Lower lobe of right lung (tissue), 2 donors: Measurements from ENCODE around the gene RNF123. TPM values are rescaled to one million over a fixed set of nuclear protein-coding genes. Genes with fewer than 3 reads are reported as not detected.
"Not testable (repeated sequence)": the region's sequence is repeated elsewhere in the genome, so short reads cannot be mapped to it uniquely, and the experiment has no call there.

Experiments used
- ATAC-seq, 2 donors: fragments of 200-7000 bp; cut with Tn5 transposase; one replicate each; pipeline ENCODE4 v1.9.1; 2020 to 2022; ENCODE audit warnings: mild to moderate bottlenecking in 2 of 2, moderate library complexity in 2 of 2
- DNase-seq: peaks from one replicate; pipeline ENCODE4 v3.0.0-alpha.2; 2020
- H3K27ac ChIP-seq: fragments of 200-600 bp; one replicate; pipeline ENCODE4 v1.8.0; 2022
- H3K27me3 ChIP-seq: fragments of 200-600 bp; one replicate; pipeline ENCODE4 v1.8.0; 2022; ENCODE audit warnings: low read depth
- H3K36me3 ChIP-seq: fragments of 200-600 bp; one replicate; pipeline ENCODE4 v1.8.0; 2022; ENCODE audit warnings: mild to moderate bottlenecking
- H3K4me1 ChIP-seq: fragments of 200-600 bp; one replicate; pipeline ENCODE4 v1.8.0; 2022
- H3K4me3 ChIP-seq: fragments of 200-600 bp; one replicate; pipeline ENCODE4 v1.8.0; 2022; ENCODE audit warnings: mild to moderate bottlenecking
- H3K9me3 ChIP-seq: fragments of 200-600 bp; one replicate; pipeline ENCODE4 v1.8.0; 2022
- CTCF ChIP-seq: fragments of 200-600 bp; IDR thresholded peaks from one replicate; pipeline ENCODE4 v1.8.0; 2022; ENCODE audit warnings: antibody characterized with exemption, mild to moderate bottlenecking
- intact Hi-C: fragments of 100-400 bp; cut with DNase I; formaldehyde crosslinking; loops from one replicate; pipeline ENCODE4 v1.11.0; 2022
- total RNA-seq: library from RNA; stranded (reverse); fragmentation: NEBNext Ultra II Directional; extraction: Animal tissue kit (Norgen Biotek cat#: 25700); gene quantifications from one replicate; pipeline ENCODE4 v1.2.1, GENCODE V29; 2021
- donor health status: DM: no; HTN: yes; CAD: no; lungs with severe emphysema.

The RNF123 gene
- total RNA-seq, 1 donor from 2014 or later = 42.9 TPM

- H3K4me1 ChIP-seq = peaks cover 27% of the 10 kb centered on the region
- H3K4me3 ChIP-seq, DNase-seq, ATAC-seq, H3K27me3 ChIP-seq, intact Hi-C loops, H3K36me3 ChIP-seq, H3K27ac ChIP-seq, H3K9me3 ChIP-seq: not testable (repeated sequence)
These were observed 2.1 kb downstream of the RNF123 start for GRCh38 chr3:49691481-49691880.

GRCh38 chr3:49694409-49695070 lies 5.2 kb downstream of the RNF123 start:
- Histone ChIP-seq H3K4me1 (peaks cover 18% of the 10 kb centered on the region), H3K36me3 (peaks cover 26% of the 10 kb centered on the region)
- H3K9me3 ChIP-seq, ATAC-seq, intact Hi-C loops, DNase-seq, H3K27me3 ChIP-seq, H3K27ac ChIP-seq, H3K4me3 ChIP-seq: not testable (repeated sequence)

- DNase-seq, intact Hi-C loops, H3K27ac ChIP-seq, H3K9me3 ChIP-seq, H3K4me3 ChIP-seq, ATAC-seq, H3K27me3 ChIP-seq: not testable (repeated sequence)
- H3K36me3 ChIP-seq = peaks cover 35% of the 10 kb centered on the region
- H3K4me1 ChIP-seq = peaks cover 11% of the 10 kb centered on the region
These were observed 6.1 kb downstream of the RNF123 start for GRCh38 chr3:49695350-49696015.

- intact Hi-C loops = no loop called here
- TF ChIP-seq CTCF = no peak
- peaks cover 68% of the 10 kb centered on the region for H3K36me3 ChIP-seq
- DNase-seq = no peak
- H3K27me3 ChIP-seq = no peaks in the 10 kb centered on the region
- H3K4me3 ChIP-seq = no peak overlapping the region
- H3K27ac ChIP-seq = no peak overlapping the region
- H3K9me3 ChIP-seq = no peaks in the 10 kb centered on the region
- ATAC-seq = peak; percentile 25 to 54
- peaks cover 8% of the 10 kb centered on the region for H3K4me1 ChIP-seq
These were observed 10.1 kb downstream of the RNF123 start for GRCh38 chr3:49699281-49699979.

- DNase-seq = no peak
- peaks cover 8% of the 10 kb centered on the region for H3K4me1 ChIP-seq
- no peak for TF ChIP-seq CTCF
- H3K27me3 ChIP-seq = no peaks in the 10 kb centered on the region
- no peak for ATAC-seq
- H3K9me3 ChIP-seq = no peaks in the 10 kb centered on the region
- intact Hi-C loops = no loop called here
- no peak overlapping the region for H3K4me3 ChIP-seq
- H3K27ac ChIP-seq = no peak overlapping the region
- peaks cover 74% of the 10 kb centered on the region for H3K36me3 ChIP-seq
These were observed 10.7 kb downstream of the RNF123 start for GRCh38 chr3:49700014-49700413.

GRCh38 chr3:49700453-49701128 lies 11.2 kb downstream of the RNF123 start:
- peaks cover 79% of the 10 kb centered on the region for H3K36me3 ChIP-seq
- TF ChIP-seq CTCF = no peak
- H3K27ac ChIP-seq = no peak overlapping the region
- H3K9me3 ChIP-seq = no peaks in the 10 kb centered on the region
- H3K4me1 ChIP-seq = peaks cover 8% of the 10 kb centered on the region
- ATAC-seq (no peak), DNase-seq (no peak)
- H3K27me3 ChIP-seq = no peaks in the 10 kb centered on the region
- intact Hi-C loops = no loop called here
- H3K4me3 ChIP-seq = no peak overlapping the region
